Ovary (tissue), 3 donors: Measurements from ENCODE around the gene DHX57.
"Not testable (repeated sequence)": the region's sequence is repeated elsewhere in the genome, so short reads cannot be mapped to it uniquely, and the experiment has no call there.

Experiments used
- CTCF ChIP-seq, 3 donors: fragments of 450-650 bp in 2 of 3; fragments of 200-600 bp in 1 of 3; IDR thresholded peaks; one replicate each; pipeline versions ENCODE4 v1.5.1 to v1.8.0; 2016 to 2022; ENCODE audit warnings: antibody characterized with exemption in 3 of 3, mild to moderate bottlenecking in 1 of 3
- EP300 ChIP-seq: sonication (generic); formaldehyde crosslinking; IDR thresholded peaks from one replicate; pipeline ENCODE4 v1.6.1; 2017; ENCODE audit warnings: antibody characterized with exemption
- POLR2A ChIP-seq: fragments of 450-650 bp; IDR thresholded peaks from one replicate; pipeline ENCODE4 v1.6.1; 2017; ENCODE audit warnings: antibody characterized with exemption, mild to moderate bottlenecking, moderate library complexity
- donor health status: DM: no; HTN: no; CAD: no.

GRCh38 chr2:38827539-38828145 is 48.1 kb downstream of the DHX57 start:
- TF ChIP-seq CTCF (IDR thresholded peaks at IDR 0.05); EP300; POLR2A: not testable (repeated sequence)
